Prostate gland (tissue), 2 donors: ENCODE measurements around the gene BCL7C.

Experiments used
- CTCF ChIP-seq, 4 experiments: fragments of 200-600 bp in 2 of 4; fragments of 450-650 bp in 2 of 4; sonication (generic) in 2 of 4; IDR thresholded peaks; 1 replicate in 3 of 4; 2 replicates in 1 of 4; pipeline ENCODE4 v1.5.1; 2016 to 2019; ENCODE audit warnings: antibody characterized with exemption in 4 of 4, mild to moderate bottlenecking in 2 of 4, moderate library complexity in 2 of 4
- POLR2A ChIP-seq: fragments of 450-650 bp; IDR thresholded peaks from one replicate; pipeline ENCODE4 v1.6.1; 2016; ENCODE audit warnings: antibody characterized with exemption, mild to moderate bottlenecking
- POLR2AphosphoS5 ChIP-seq: sonication (generic); formaldehyde crosslinking; IDR thresholded peaks from one replicate; pipeline ENCODE4 v1.6.1; 2017; ENCODE audit warnings: antibody characterized with exemption

- TF ChIP-seq POLR2A: no peak
- no peak for TF ChIP-seq POLR2AphosphoS5
- TF ChIP-seq CTCF (IDR thresholded peaks at IDR 0.05): no peak
Observed at GRCh38 chr16:30914830-30915229, 21.0 kb upstream of the BCL7C start.
